Right lobe of liver (tissue), 4 donors: ENCODE results near the gene SLC35E2B.
"Not testable (repeated sequence)": the region's sequence is repeated elsewhere in the genome, so short reads cannot be mapped to it uniquely, and the experiment has no call there.

Source experiments
- CTCF ChIP-seq, 4 donors: fragments of 200-600 bp in 3 of 4; fragments of 450-650 bp in 1 of 4; IDR thresholded peaks; one replicate each; pipeline versions ENCODE4 v1.5.1 to v1.8.0; 2016 to 2022; ENCODE audit warnings: antibody characterized with exemption in 4 of 4, mild to moderate bottlenecking in 2 of 4
- POLR2A ChIP-seq: fragments of 450-650 bp; IDR thresholded peaks from one replicate; pipeline ENCODE4 v1.6.1; 2017; ENCODE audit warnings: antibody characterized with exemption, mild to moderate bottlenecking
- donor health status: DM: no; HTN: no; CAD: no.
- donor health status: DM: no; HTN: no; CAD: no.
- donor health status: DM: no; HTN: yes; CAD: no.

- TF ChIP-seq CTCF (IDR thresholded peaks at IDR 0.05); POLR2A: not testable (repeated sequence)
Observed at GRCh38 chr1:1636621-1637478, 55.7 kb downstream of the SLC35E2B start.
